Lower leg skin (tissue), 4 donors: Measurements from ENCODE around the gene CYP2F1. TPM values are rescaled to one million over a fixed set of nuclear protein-coding genes. Genes with fewer than 3 reads are reported as not detected.

Source experiments
- DNase-seq, 2 donors: peaks; one replicate each; pipeline ENCODE4 v3.0.0-alpha.2; 2019; ENCODE audit warnings: low spot score in 2 of 2
- H3K4me3 ChIP-seq: fragments of 200-600 bp; sonication (generic); 2 replicates; pipeline ENCODE4 v1.5.1; 2017; ENCODE audit warnings: mild to moderate bottlenecking, low read depth; ENCODE audit not compliant: poor library complexity, severe bottlenecking
- CTCF ChIP-seq, 3 donors: fragments of 450-650 bp; IDR thresholded peaks; one replicate each; pipeline ENCODE4 v1.5.1; 2016; ENCODE audit warnings: antibody characterized with exemption in 3 of 3, mild to moderate bottlenecking in 3 of 3, moderate library complexity in 2 of 3
- POLR2A ChIP-seq, 2 donors: fragments of 450-650 bp; IDR thresholded peaks; one replicate each; pipeline ENCODE4 v1.6.1; 2016 to 2017; ENCODE audit warnings: antibody characterized with exemption in 2 of 2, mild to moderate bottlenecking in 1 of 2, moderate library complexity in 1 of 2
- WGBS, 2 donors: methylation state at CpG; one replicate each; pipeline ENCODE4 v1.1.5; 2018; 5-methylcytosine and 5-hydroxymethylcytosine counted together
- intact Hi-C: fragments of 100-400 bp; cut with DNase I; formaldehyde crosslinking; loops from one replicate; pipeline ENCODE4 v1.15.0; 2023; ENCODE audit warnings: low total_unique reads
- total RNA-seq, 4 donors: library from RNA; depleted of rRNA; stranded (reverse); fragments of >200 nt; gene quantifications; one replicate each; pipeline ENCODE4 v1.1.0, GENCODE V29; 2016

The CYP2F1 gene
- total RNA-seq, 4 donors from 2014 or later, result not detected

- intact Hi-C loops, result no loop called here
- no peak for DNase-seq
- WGBS, 2 donors, result 67 to 72% methylated on average over 6 of the region's 6 CpGs
- no peak overlapping the region for H3K4me3 ChIP-seq
- TF ChIP-seq CTCF (IDR thresholded peaks at IDR 0.05) (no peak), POLR2A (IDR thresholded peaks at IDR 0.05) (no peak)
Observed at GRCh38 chr19:41172297-41173164, 58.3 kb downstream of the CYP2F1 start.

GRCh38 chr19:41174297-41174928 lies 60.2 kb downstream of the CYP2F1 start:
- no peak overlapping the region for H3K4me3 ChIP-seq
- no peak for TF ChIP-seq CTCF (IDR thresholded peaks at IDR 0.05)
- TF ChIP-seq POLR2A (IDR thresholded peaks at IDR 0.05), result no peak
- intact Hi-C loops, result no loop called here
- peak in 1 of 2 donors; percentile 38 for DNase-seq
- WGBS, 2 donors, result 60 to 64% methylated on average over 13 to 15 of the region's 15 CpGs

- DNase-seq, result peak in 1 of 2 donors; percentile 73
- 14 to 17% methylated on average over 14 of the region's 14 CpGs for WGBS, 2 donors
- intact Hi-C loops, result no loop called here
- no peak overlapping the region for H3K4me3 ChIP-seq
- TF ChIP-seq CTCF (IDR thresholded peaks at IDR 0.05) (no peak), POLR2A (IDR thresholded peaks at IDR 0.05) (no peak)
Observed at GRCh38 chr19:41175801-41176777, 61.9 kb downstream of the CYP2F1 start.

Other genes starting within 250 kb of the CYP2F1 start
- not detected for gene CYP2A7, start 232.2 kb upstream of the CYP2F1 start, total RNA-seq
- 1 to 10 TPM in 1 of 4 donors, under 1 TPM in 1, not detected in 2; 0.13 to 3.7 TPM for gene CYP2B6, start 123.2 kb upstream of the CYP2F1 start, total RNA-seq
- gene CYP2A13, start 26.0 kb upstream of the CYP2F1 start, total RNA-seq, result not detected
- gene CYP2S1, start 78.8 kb downstream of the CYP2F1 start, total RNA-seq, result 1 to 10 TPM in 3 of 4 donors, under 1 TPM in 1; 0.49 to 3.8 (median 1.9) TPM
- gene AXL, start 104.8 kb downstream of the CYP2F1 start, total RNA-seq, result 10 to 100 TPM; 17.3 to 86.2 (median 56.7) TPM
- gene HNRNPUL1, start 149.9 kb downstream of the CYP2F1 start, total RNA-seq, result 100 to 1,000 TPM; 130 to 196 (median 152) TPM
- 10 to 100 TPM; 11.6 to 19.6 (median 13.7) TPM for gene CCDC97, start 195.7 kb downstream of the CYP2F1 start, total RNA-seq
- 10 to 100 TPM; 11.4 to 26.9 (median 22.2) TPM for gene TGFB1, start 239.5 kb downstream of the CYP2F1 start, total RNA-seq
- 1 to 10 TPM; 1.7 to 3.7 (median 2.5) TPM for gene B9D2, start 249.7 kb downstream of the CYP2F1 start, total RNA-seq